Measurements from ENCODE around the gene ZNF106.

The ZNF106 gene

DNA sequence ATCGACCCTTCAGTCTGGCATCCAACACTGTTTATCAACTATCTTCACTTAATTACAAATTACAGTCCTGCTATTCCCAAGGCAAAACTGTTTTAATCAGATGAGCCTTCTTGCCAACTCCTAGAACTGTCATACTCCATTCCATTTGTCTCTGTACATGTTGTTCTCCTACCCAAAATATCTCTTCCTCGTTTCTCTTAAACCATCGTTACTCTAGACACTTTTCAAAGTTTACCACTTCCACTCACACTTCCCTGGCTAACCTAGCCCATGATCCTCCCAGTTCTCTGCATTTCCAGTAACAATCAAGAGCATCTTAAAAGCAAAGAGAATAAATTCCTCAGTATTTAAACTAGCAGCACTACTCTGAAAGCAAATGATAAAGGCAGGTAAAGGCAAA is 19.9 kb downstream of the ZNF106 start:
- DNase-seq: no peak

DNA sequence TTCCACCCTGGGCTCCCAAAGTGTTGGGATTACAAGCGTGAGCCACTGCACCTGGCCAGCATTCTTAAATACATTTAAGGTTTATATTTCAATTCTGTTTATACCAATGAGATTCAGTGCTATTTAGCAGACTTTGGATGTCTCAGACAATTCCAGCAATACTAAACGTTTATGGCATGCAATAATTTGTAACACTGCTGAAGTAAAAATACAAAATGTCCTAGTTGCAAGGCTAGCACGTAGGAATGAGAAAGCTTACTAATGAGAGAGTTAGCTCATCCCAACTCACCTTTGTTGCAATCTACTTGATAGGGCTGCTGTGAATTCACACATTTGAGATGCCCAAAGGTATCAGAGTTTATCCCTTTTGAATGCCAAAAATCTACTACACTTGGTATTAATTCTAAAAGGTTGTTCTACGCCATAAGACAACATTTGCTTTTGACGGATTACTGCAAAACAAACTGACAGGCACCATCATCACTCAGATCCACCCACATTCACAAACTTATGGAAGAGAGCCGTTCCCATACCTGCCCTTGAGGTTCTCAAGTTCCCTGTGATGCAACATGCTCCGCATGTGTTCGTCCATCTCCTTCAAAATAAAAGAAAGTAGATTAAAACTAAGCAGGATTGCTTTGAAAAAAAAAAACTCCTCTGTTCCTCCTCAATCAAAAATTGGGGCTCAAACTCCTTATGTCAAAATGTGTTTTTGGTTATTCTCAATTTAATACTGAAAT is 25.3 kb downstream of the ZNF106 start:
- no peak for DNase-seq

DNA sequence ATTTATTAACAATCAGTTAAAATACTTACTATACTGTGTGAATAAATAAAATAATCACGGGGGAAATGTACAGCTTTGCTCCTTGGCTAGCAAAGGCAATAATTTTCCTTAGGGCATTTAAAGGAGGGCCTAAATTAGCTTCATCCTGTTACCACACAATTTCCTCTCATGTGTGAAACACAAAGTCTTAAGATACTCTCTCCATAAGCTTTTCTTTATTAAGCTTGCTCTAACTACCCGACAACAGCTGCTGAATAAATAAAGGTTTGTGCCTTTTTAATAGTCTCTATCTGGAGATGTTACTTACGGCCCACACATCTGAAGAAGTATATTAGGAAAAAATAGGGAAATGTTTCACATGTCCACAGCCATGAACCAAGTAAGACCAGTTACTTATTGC is 29.7 kb downstream of the ZNF106 start:
- no peak for DNase-seq

DNA sequence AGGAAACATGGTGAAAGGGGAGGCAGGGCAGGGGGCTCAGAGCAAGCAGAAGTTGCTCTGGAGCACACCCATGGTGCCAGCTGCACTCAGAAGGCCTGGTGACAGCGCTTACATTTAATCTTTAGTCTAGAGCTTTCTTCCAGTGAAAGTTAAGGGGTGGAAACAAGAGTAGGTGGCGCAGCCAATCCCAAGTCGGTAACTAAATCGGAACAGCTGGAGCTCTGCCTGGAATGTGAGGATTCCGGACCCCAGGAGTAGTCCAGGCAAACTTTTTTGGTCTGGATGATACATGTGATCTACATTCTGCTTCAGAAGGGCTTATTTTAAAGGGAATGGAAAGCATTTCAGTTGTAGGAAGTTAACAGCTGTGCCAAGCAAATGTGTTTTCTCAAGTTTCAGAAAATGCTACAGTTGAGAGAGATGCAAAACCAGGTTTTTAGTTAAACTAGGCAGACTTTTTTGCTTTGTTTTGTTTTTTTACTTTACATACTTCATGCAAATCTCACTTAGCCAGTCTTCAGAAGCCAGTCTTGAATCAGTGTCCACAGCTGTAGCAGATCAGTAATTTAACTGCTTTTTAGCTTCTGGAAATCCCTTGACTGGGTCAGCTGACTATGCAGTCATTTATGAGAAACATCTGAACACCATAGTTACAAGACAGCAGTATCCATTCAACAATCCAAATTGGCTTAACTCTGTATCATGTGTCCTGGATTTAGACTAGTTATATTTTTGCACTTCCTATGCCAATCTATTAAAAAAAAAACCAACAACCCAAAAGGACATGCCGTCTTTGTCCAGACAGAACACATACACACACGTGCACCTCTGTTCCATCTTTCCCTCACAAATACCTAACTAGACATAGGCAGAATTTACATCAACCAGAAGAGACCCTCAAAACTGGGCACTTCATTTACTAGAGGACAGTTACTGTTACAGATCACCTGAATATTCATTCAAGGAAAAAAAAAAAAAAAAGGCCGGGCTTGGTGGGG is 33.2 kb downstream of the ZNF106 start:
- peak; percentile 64 for DNase-seq

DNA sequence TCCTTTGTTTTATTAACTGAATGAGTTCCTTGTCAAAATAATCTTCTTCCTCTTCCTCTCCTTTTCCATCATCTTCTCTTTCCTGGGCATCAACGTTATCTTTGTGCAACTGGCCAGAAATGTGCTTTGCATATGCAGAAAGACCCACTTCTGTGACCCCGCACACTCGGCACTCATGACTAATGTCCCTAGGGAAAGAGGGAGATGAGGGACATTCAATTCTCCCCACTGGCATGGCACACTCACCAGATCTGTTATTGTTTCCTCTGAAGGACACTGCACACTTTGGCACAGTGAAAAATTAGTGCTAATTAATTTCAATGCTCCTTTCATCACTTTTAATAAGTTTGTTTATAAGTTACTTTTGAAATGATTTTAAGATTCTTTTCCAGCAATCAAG is 34.0 kb downstream of the ZNF106 start:
- no peak for DNase-seq

DNA sequence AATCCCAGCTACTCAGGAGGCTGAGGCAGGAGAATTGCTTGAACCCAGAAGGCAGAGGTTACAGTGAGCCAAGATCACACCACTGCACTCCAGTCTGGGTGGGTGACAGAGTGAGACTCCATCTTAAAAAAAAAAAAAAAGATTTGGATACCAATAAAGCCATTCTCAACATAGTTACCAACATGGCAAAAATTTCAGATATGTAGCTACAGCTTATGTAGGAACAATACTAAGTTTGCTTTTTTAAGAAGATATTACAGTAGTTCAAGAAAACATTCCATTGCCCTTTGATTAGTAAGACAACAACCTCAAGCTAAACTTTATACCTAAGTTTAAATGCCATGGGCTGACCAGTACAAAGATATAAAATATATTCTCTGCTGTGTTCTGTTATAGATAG is 34.4 kb downstream of the ZNF106 start:
- no peak for DNase-seq

DNA sequence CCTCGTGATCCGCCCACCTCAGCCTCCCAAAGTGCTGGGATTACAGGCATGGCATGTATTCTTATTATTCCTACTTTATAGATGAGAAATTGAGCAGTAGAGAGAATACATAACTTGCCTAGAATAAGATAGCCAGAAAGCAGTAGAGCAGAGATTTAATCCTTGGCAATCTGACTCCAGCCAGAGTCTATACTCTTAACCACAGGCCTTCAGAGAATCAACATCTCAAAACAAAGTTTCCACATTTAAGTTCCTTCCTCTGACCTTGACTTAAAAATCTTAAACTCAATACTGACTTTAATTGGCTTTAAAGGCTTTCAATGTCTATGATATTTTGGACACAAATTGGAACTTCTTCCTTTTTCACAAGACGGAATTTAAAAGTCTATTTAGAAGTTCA is 37.1 kb downstream of the ZNF106 start:
- DNase-seq: no peak

DNA sequence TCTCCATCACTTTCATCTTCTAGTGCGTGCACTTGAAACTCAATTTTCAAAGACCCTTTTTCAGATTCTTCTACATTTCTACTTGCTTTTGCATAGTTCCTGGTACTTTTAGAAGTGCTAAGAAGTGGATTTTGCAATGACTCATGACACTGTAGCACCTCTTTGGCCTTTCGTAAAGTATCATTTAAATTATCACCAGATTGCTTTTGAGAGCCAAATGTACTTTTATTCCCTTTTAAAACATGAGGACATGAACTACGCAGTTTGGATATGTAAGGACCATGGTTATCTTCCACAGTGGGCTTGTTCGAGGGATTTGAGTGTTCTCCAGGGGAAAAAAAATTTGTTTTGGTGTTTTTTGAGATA is 40.5 kb downstream of the ZNF106 start:
- DNase-seq: no peak

DNA sequence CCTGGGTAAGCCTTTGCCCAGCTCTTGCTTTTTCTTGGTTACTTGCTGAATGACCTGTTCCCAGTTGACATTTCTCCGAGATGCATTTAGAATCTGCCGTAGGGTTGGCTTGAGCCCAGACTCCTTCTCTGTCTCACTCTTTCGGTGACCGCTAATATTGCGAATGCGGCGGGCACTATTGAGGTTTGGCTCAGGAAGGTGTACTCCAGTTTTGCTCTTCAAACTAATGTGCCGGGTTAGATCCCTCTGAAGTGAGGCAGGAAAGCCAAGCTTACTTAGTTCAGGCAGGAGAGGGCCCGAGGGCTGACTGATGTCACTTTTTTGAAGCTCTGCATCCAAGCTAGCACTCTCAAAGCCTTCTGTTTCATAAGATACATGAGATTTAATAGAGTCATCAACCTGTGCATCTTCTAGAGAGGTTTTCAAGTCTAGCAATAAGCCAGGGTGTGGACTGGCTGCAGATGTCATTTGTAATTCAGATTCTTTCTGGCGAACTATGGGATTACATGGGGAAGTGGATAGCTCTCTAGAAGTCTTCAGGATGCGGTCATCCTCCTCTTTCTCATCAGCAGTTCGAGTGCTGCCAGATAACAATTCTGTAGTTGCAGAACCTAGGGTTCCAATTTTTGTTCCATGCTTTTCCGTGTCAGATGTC is 41.0 kb downstream of the ZNF106 start:
- no peak for DNase-seq

DNA sequence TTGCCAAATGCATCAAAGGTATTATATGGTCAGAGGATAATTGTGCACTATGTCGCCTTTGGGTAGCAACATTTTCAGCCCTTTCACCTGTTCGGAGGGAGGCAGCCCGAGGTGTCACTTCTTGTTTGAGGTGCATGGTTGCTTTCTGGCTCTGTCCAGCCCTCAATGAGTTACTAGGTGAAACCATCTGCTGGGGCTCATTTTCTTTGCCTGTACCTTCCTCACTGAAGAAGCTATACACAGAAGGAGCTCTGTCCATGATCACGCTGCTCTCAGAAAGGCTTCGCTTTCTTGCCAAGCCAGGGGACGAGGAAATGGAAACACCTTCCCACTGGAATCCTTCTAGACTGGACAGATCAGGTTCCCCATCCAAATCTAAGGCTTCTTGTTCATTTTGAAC is 42.7 kb downstream of the ZNF106 start:
- no peak for DNase-seq

DNA sequence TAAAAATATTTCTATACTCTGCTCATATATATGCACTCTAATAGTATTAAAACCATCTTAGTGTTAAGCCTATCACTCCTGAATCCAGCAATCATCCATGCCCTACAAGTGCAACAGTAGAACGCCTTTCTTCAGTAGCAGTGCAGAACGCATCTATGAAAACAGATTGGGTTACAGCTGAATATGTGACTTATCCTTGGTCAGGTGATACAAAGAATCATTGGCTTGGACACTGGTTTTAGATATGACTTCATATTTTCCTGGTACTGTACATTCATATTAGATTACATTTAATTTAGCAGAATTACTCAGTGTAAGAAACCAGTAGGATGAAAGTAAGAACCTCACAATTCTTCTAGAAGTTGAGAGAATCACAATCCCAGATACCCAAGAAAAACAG is 43.3 kb downstream of the ZNF106 start:
- DNase-seq: no peak

DNA sequence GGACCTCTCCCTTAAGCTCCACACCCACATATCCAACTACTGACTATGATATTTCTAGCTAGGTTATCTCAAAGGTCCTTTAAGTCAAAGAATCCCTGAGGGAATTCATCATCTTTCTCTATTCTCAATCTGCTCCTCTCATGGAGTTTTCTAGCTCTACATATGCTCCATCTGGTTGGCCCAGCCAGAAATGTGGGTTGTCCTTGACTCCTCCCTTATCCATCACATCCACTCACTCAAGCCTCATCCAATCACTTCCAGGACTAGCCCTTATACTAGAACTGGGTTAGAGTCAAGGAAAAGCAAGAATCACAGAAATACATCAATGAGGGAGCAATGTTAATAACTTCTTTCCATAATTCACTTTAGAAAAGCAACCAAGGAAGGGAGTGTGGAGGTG is 45.4 kb downstream of the ZNF106 start:
- no peak for DNase-seq

DNA sequence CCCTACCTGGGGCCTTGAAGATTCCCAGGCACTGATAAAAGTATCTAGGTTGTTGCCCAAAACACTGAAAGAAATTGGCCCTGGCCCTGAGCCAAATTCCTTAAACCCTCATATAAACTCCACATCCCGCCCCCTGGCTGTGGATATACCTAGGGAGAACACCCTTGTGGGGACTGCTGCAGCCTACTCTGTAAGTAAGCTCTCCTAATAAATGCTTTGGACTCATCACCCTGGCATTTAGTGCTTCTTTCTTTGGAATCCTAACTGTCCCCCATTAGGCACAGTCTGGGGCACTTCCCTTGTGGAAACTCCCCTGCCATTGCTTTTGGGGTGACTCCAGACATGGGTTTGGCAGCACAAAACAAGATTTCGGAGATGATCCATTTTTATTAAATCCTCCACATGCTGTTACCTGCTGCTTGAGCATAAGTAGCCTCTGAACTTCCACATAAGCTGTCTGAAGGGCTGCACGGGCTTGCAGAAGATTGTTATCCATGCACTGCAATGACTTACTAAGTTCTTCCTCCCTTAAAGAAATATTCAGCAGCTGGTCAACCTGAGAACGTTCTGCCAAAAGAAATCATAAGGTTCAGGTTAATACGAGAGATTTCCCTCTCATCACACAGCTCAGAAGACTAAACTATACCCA is 46.4 kb downstream of the ZNF106 start:
- DNase-seq: no peak

DNA sequence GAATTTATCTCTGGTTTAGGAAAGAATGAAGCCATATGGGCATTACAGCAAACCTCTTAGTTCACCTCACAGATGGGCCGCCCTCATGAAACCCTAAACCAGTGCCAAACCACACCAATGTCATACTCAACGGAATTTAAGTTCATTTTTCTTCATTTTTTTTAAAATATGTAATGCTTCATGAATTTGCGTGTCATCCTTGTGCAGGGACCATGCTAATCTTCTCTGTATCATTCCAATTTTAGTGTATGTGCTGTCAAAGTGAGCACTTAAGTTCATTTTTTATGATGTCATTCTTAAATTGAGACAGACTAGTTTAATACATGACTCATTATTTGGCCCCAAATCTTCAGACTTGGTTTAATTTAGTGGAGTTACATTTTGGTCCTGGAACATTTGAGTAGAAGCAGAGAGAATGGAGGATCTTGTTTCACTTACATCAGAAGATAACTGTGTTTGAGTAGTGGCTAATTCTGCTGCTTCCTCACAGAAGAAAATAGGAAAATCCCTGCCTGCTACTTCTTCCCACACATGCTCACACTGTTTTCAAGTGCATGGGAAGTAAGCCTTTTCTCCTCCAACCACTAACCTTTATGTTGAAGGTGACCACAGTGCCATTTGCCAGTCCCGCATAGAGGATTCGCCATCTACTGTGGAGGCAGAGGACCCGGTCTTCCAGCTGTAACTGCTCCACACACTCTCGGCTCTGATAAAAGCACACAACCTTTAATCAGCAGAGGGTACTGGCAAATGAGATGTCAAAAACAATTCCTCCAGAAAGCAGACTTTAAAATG is 63.3 kb downstream of the ZNF106 start:
- peak; percentile 2 for DNase-seq

DNA sequence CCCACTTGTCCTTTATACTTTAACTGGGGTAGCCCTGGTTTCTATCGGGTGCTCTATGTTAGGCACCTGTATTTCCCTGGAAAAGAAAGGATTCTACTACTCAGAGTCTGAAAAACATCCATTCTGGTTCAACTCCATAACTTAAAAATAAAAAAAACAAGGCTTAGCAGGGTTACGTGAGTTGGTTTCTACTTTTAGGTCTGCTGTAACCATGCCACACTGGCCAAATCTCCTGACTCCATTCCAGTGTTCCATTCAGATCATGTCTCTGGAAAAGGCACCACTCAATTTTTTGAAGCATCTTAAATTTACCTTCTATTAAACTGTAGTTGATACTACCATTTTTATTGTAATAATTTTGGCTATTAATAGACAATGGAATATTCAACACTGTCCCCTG is 69.6 kb downstream of the ZNF106 start:
- DNase-seq: no peak

DNA sequence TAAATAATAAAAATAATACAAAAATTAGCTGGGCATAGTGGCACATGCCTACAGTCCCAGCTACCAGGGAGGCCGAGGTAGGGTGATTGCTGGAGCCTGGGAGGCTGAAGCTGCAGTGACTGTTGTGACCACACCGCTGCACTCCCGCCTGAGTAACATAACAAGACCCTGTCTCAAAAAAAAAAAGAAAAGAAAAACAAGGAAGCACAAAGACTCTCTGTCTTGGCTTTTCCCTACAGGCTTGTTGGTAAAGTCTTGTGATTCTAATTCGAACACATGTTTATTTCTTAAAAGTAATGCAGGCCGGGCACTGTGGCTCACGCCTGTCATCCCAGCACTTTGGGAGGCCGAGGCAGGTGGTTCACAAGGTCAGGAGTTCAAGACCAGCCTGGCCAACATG is 71.6 kb downstream of the ZNF106 start:
- no peak for DNase-seq

DNA sequence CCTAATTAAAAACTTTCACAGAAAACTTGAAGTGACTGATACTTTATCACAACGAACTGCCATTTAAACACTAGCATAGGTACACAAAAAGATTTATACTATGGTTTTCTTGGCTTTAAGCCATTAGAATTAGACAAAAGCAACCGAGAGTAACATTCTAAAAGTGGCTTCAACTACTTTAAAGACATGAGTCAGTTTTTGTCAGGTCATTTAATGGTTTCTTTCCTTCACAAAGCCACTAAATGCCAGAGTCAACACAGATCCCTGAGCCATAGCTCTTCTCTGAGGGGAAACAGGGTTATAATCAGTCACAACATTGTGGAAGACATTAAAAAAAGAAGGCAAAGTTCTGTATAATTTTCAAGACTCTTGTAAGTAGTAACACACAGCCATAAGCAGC is 77.0 kb downstream of the ZNF106 start:
- no peak for DNase-seq

DNA sequence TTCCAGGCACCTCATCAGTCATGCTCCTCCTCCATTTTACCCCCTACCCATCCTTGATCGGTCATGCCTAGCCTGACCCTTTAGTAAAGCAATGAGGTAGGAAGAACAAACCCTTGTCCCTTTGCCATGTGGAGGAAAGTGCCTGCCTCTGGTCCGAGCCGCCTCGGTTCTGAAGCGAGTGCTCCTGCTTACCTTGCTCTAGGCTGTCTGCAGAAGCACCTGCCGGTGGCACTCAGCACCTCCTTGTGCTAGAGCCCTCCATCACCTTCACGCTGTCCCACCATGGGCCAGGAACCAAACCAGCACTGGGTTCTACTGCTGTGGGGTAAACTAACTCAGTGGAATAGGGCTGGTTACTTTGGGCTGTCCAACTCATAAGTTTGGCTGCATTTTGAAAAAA is 79.1 kb downstream of the ZNF106 start:
- no peak for DNase-seq

DNA sequence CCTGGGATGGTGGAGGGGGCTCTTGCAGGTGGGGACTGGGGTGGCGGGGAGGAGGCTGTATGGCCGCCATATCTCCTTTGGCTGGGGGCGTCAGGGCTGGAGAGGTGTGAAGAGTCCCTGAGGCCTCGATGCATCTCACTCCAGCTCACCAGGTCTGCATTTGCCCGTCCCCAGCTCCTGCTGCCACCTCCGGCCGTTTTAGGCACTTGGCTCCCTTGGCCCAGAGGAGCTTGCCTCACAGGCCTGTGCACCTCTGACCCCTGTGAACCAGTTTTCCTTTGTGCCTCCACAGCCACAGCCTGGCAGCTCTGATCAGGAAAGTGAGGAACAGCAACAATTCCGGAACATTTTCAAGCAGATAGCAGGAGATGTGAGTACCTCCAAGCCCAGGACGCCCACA is 81.9 kb downstream of the ZNF106 start:
- DNase-seq: no peak

DNA sequence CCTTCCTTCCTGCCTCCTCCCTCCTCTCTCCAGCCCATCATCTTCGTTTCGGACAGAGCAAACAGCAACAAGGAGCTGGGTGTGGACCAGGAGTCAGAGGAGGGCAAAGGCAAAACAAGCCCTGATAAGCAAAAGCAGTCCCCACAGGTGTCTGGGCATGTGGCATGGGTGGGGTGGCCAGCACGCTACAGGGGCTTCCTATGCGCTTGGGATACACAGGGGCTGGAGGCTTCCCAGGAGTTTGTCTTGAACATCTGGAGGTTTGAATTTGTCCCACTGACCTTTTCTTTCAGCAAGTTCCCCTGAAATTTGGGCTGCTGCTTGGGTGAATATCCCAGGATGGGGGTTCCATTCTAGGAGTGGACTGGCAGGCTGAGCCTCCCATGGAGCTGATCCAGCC is 82.8 kb downstream of the ZNF106 start:
- no peak for DNase-seq

DNA sequence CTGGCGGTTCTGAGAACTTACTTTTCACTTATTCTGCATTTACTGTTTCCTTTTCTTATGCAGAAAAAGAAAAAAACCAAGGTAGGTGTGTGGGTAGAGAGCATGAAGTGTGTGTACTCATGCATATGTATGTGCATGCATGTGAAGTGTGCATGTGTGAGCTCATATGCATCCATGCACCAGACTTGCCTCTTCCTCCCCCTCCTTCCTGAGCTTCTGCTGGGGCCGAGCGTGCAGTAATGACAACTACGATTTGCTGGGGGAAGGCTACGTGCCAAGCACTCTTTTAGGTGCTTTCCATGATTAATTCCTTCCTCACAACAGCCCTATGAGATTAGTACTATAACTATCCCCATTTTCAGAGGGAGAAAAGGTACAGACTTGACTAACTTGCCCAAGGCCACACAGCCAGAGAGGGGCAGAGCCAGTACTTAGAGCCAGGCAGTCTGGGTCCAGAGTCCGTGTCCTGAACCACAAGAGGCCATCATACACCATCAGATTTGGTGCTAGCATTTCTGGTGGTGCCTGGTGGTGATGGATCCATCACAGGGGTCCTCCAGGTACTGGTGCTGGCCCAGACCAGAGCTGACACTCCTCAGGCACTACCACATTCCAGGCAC is 85.0 kb downstream of the ZNF106 start:
- DNase-seq: no peak
